ENCODE data around the gene TMEM175. TPM values are rescaled to one million over a fixed set of nuclear protein-coding genes. Genes with fewer than 3 reads are reported as not detected.
"Not testable (repeated sequence)": the region's sequence is repeated elsewhere in the genome, so short reads cannot be mapped to it uniquely, and the experiment has no call there.

The TMEM175 gene
- total RNA-seq, 1 donor from 2014 or later: 56.5 TPM

DNA sequence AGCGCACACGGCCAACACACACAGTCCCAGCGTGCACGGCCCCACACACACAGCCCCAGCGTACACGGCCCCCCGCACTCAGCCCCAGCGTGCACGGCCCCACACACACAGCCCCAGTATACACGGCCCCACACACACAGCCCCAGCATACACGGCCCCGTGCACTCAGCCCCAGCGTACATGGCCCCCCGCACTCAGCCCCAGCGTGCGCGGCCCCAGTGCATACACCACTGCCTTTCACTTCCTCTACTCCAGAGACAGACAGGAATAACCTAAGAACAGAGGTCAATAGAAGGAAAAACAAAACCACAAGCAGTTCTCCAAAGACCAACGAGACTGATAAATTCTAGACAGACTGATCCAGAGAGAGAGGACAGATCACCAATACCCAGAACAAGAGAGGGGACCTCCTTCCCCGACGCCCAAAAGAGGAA, 17.2 kb upstream of the TMEM175 start:
- H3K4me1 ChIP-seq: peaks cover 38% of the 10 kb centered on the region
- intact Hi-C loops (cut with DNase I): no loop called here
- peak in 1 of 2 donors; percentile 72 for DNase-seq (ENCODE audit: extremely low spot score in 2 of 2)
- H3K4me3 ChIP-seq: peak overlapping the region in 1 of 2 donors; percentile 10
- H3K27ac ChIP-seq: no peak overlapping the region
- TF ChIP-seq POLR2AphosphoS5 (IDR thresholded peaks at IDR 0.05; ENCODE audit: insufficient read depth in 1 of 2, low read depth in 1 of 2) (no peak), POLR2A (IDR thresholded peaks at IDR 0.05) (no peak)
- TF ChIP-seq, protein P1, sequence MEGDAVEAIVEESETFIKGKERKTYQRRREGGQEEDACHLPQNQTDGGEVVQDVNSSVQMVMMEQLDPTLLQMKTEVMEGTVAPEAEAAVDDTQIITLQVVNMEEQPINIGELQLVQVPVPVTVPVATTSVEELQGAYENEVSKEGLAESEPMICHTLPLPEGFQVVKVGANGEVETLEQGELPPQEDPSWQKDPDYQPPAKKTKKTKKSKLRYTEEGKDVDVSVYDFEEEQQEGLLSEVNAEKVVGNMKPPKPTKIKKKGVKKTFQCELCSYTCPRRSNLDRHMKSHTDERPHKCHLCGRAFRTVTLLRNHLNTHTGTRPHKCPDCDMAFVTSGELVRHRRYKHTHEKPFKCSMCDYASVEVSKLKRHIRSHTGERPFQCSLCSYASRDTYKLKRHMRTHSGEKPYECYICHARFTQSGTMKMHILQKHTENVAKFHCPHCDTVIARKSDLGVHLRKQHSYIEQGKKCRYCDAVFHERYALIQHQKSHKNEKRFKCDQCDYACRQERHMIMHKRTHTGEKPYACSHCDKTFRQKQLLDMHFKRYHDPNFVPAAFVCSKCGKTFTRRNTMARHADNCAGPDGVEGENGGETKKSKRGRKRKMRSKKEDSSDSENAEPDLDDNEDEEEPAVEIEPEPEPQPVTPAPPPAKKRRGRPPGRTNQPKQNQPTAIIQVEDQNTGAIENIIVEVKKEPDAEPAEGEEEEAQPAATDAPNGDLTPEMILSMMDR (IDR thresholded peaks at IDR 0.05): no peak
- H3K9me3 ChIP-seq: no peaks in the 10 kb centered on the region
- peaks cover 0 to 22% of the 10 kb centered on the region in 2 donors for H3K36me3 ChIP-seq
- no peaks in the 10 kb centered on the region for H3K27me3 ChIP-seq

DNA sequence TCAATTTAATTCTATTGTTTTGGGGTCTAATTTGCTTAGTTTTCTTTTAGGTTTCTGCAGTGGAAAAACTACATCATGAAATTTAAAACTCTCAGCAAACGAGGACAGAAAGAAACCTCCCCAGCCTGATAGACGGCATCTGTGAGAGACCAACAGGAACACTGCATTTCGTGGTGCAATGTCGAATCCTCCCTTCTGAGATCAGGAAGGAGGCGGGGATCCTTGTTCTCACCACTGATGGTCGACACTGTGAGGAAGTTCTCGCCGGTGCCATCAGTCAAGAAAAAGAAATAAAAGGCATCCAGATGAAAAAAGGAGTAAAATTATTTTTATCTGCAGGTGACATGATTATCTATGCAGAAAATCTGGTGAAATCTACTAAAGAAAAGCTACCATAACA, 16.7 kb upstream of the TMEM175 start:
- H3K36me3 ChIP-seq: peaks cover 0 to 17% of the 10 kb centered on the region in 2 donors
- H3K27me3 ChIP-seq: no peaks in the 10 kb centered on the region
- intact Hi-C loops (cut with DNase I): no loop called here
- H3K9me3 ChIP-seq: no peaks in the 10 kb centered on the region
- H3K4me3 ChIP-seq: peak overlapping the region in 1 of 2 donors; percentile 10
- TF ChIP-seq, protein P1 (IDR thresholded peaks at IDR 0.05): no peak
- TF ChIP-seq POLR2A (IDR thresholded peaks at IDR 0.05) (no peak), POLR2AphosphoS5 (IDR thresholded peaks at IDR 0.05; ENCODE audit: insufficient read depth in 1 of 2, low read depth in 1 of 2) (no peak)
- H3K27ac ChIP-seq: no peak overlapping the region
- no peak for DNase-seq (ENCODE audit: extremely low spot score in 2 of 2)
- H3K4me1 ChIP-seq: peaks cover 39% of the 10 kb centered on the region

DNA sequence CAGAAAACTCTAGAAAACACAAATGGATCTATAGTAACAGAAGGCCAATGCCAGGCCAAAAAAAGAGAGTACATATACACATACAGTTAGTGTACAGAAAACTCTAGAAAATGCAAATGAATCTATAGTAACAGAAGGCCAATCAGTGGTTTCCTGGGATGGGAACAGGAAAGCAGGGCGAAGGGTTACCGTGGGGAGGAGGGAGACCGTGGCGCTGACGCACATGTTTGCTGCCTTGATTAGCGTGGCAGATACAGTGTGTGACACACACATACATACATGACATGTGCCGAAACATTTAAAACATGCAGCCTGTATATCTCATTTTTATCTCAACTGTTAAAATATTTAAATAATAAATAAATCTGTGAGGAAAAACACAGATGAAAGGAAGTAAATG, 14.8 kb upstream of the TMEM175 start:
- no peaks in the 10 kb centered on the region for H3K27me3 ChIP-seq
- TF ChIP-seq POLR2AphosphoS5 (IDR thresholded peaks at IDR 0.05; ENCODE audit: insufficient read depth in 1 of 2, low read depth in 1 of 2): no peak
- TF ChIP-seq, protein P1 (IDR thresholded peaks at IDR 0.05): no peak
- no peak for TF ChIP-seq POLR2A (IDR thresholded peaks at IDR 0.05)
- H3K36me3 ChIP-seq: no peaks in the 10 kb centered on the region
- intact Hi-C loops (cut with DNase I): no loop called here
- no peak overlapping the region for H3K4me3 ChIP-seq
- H3K9me3 ChIP-seq: no peaks in the 10 kb centered on the region
- DNase-seq (ENCODE audit: extremely low spot score in 2 of 2): no peak
- no peak overlapping the region for H3K27ac ChIP-seq
- H3K4me1 ChIP-seq: peaks cover 39% of the 10 kb centered on the region

DNA sequence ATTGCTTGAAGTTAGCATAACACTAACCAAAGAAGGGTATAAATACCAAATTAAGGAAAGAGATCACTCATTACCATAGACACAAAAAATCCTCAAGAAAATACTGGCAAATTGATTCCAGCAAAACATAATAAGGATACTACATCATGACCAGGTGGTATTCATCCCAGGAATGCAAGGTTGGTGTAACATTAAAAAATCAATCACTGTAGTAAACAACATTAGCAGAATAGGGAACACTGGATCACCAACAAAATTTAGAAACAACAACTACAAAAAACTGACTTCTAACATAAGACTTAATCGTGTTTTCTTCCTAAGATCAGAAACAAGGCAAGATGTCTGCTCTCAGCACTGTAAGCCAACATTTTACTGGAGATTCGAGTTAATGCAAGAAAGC, 14.3 kb upstream of the TMEM175 start:
- no peak for DNase-seq (ENCODE audit: extremely low spot score in 2 of 2)
- H3K36me3 ChIP-seq: no peaks in the 10 kb centered on the region
- TF ChIP-seq, protein P1 (IDR thresholded peaks at IDR 0.05): no peak
- TF ChIP-seq POLR2A (IDR thresholded peaks at IDR 0.05): no peak
- no peak for TF ChIP-seq POLR2AphosphoS5 (IDR thresholded peaks at IDR 0.05; ENCODE audit: insufficient read depth in 1 of 2, low read depth in 1 of 2)
- no peak overlapping the region for H3K4me3 ChIP-seq
- H3K27me3 ChIP-seq: no peaks in the 10 kb centered on the region
- no peak overlapping the region for H3K27ac ChIP-seq
- intact Hi-C loops (cut with DNase I): no loop called here
- H3K9me3 ChIP-seq: no peaks in the 10 kb centered on the region
- H3K4me1 ChIP-seq: peaks cover 38% of the 10 kb centered on the region

DNA sequence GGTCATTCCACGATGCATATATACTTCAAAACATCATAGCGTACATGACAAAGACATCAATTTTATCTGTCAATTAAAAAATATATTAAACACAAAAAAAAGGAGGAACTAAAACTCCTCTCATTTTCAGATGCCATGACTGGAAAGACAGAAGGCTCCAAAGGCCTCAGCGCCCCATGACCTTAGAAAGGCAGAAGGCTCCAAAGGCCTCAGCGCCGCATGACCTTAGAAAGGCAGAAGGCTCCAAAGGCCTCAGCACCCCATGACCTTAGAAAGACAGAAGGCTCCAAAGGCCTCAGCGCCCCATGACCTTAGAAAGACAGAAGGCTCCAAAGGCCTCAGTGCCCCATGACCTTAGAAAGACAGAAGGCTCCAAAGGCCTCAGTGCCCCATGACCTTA, 13.7 kb upstream of the TMEM175 start:
- H3K27ac ChIP-seq; H3K4me3 ChIP-seq; DNase-seq (ENCODE audit: extremely low spot score in 2 of 2); H3K27me3 ChIP-seq; H3K36me3 ChIP-seq; intact Hi-C loops (cut with DNase I); H3K9me3 ChIP-seq: not testable (repeated sequence)
- H3K4me1 ChIP-seq: peaks cover 35% of the 10 kb centered on the region

DNA sequence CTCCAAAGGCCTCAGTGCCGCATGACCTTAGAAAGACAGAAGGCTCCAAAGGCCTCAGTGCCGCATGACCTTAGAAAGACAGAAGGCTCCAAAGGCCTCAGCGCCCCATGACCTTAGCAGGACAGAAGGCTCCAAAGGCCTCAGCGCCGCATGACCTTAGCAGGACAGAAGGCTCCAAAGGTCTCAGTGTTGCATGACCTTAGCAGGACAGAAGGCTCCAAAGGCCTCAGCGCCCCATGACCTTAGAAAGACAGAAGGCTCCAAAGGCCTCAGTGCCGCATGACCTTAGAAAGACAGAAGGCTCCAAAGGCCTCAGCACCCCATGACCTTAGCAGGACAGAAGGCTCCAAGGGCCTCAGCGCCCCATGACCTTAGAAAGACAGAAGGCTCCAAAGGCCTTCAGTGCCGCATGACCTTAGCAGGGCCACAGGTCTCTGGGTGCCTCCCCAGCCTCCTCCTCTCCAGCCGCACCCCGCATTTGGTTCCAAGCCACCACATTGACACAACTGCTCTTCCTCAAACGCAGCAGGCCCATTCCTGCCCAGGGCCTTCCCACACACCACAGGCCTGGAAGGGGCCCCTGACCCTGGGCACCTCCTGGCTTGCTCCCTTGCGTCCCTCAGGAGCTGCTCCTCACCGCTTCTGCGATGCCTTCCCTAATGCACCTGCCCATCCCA, 13.1 kb upstream of the TMEM175 start:
- DNase-seq (ENCODE audit: extremely low spot score in 2 of 2); H3K27ac ChIP-seq; intact Hi-C loops (cut with DNase I); H3K36me3 ChIP-seq; H3K27me3 ChIP-seq; H3K4me3 ChIP-seq; H3K9me3 ChIP-seq: not testable (repeated sequence)
- H3K4me1 ChIP-seq: peaks cover 37% of the 10 kb centered on the region

Data from vagina (tissue), 2 donors.